Mesenchymal stem cell (in vitro differentiated cells and primary cell): ENCODE measurements around the gene XKRX.

Source experiments
- DNase-seq: peaks from one replicate; pipeline ENCODE4 v3.0.0-alpha.2; 2013
- H2AFZ ChIP-seq: one replicate; pipeline ENCODE4 v1.6.1; 2013; ENCODE audit warnings: low read depth, mild to moderate bottlenecking, control low read depth, inconsistent platforms, low read length, moderate library complexity
- H2AK5ac ChIP-seq: 2 replicates; pipeline ENCODE4 v1.6.1; 2013; ENCODE audit warnings: low read length, moderate library complexity, mild to moderate bottlenecking, inconsistent platforms; ENCODE audit not compliant: severe bottlenecking
- H2BK120ac ChIP-seq: one replicate; pipeline ENCODE4 v1.6.1; 2013; ENCODE audit warnings: low read depth, mild to moderate bottlenecking, inconsistent platforms, low read length, moderate library complexity
- H2BK12ac ChIP-seq, 2 experiments: one replicate each; pipeline ENCODE4 v1.6.1; 2013; ENCODE audit warnings: inconsistent platforms in 2 of 2, low read length in 2 of 2, mild to moderate bottlenecking in 2 of 2, moderate library complexity in 2 of 2, control low read depth in 1 of 2
- H2BK15ac ChIP-seq: one replicate; pipeline ENCODE4 v1.6.1; 2013; ENCODE audit warnings: mild to moderate bottlenecking, low read depth, inconsistent platforms; ENCODE audit not compliant: poor library complexity, severe bottlenecking
- H2BK5ac ChIP-seq: 2 replicates; pipeline ENCODE4 v1.6.1; 2013; ENCODE audit warnings: low read depth, mild to moderate bottlenecking, low read length, control low read depth, inconsistent platforms; ENCODE audit not compliant: poor library complexity, severe bottlenecking
- H3K14ac ChIP-seq, 2 experiments: one replicate each; pipeline ENCODE4 v1.6.1; 2013; ENCODE audit warnings: inconsistent platforms in 2 of 2, low read length in 2 of 2, control low read depth in 1 of 2, mild to moderate bottlenecking in 1 of 2, moderate library complexity in 1 of 2
- H3K18ac ChIP-seq, 2 experiments: one replicate each; pipeline ENCODE4 v1.6.1; 2013; ENCODE audit warnings: inconsistent platforms in 2 of 2, low read length in 2 of 2, control low read depth in 1 of 2, low read depth in 1 of 2, mild to moderate bottlenecking in 1 of 2
- H3K23ac ChIP-seq, 2 experiments: one replicate each; pipeline ENCODE4 v1.6.1; 2013; ENCODE audit warnings: inconsistent platforms in 2 of 2, low read length in 2 of 2, mild to moderate bottlenecking in 2 of 2, moderate library complexity in 2 of 2, control low read depth in 1 of 2
- H3K27ac ChIP-seq: 2 replicates; pipeline ENCODE4 v1.5.1; 2013; ENCODE audit warnings: mild to moderate bottlenecking, moderate library complexity, low read length, control low read depth, inconsistent platforms; ENCODE audit not compliant: poor library complexity, severe bottlenecking
- H3K27me3 ChIP-seq, 2 experiments: 2 replicates each; pipeline versions ENCODE4 v1.6.1 to v1.7.0; 2013; ENCODE audit warnings: low read length in 2 of 2, mild to moderate bottlenecking in 2 of 2, moderate library complexity in 2 of 2, control low read depth in 1 of 2, inconsistent platforms in 1 of 2; ENCODE audit not compliant: control insufficient read depth in 1 of 2, insufficient read depth in 1 of 2
- H3K36me3 ChIP-seq, 2 experiments: 2 replicates each; pipeline versions ENCODE4 v1.6.1 to v1.7.0; 2013; ENCODE audit warnings: low read length in 2 of 2, control low read depth in 1 of 2, inconsistent platforms in 1 of 2, low read depth in 1 of 2, mild to moderate bottlenecking in 1 of 2; ENCODE audit not compliant: insufficient read depth in 2 of 2, control insufficient read depth in 1 of 2
- H3K4ac ChIP-seq, 2 experiments: one replicate each; pipeline ENCODE4 v1.6.1; 2013; ENCODE audit warnings: inconsistent platforms in 2 of 2, low read length in 2 of 2, mild to moderate bottlenecking in 2 of 2, moderate library complexity in 2 of 2, control low read depth in 1 of 2, low read depth in 1 of 2
- H3K4me1 ChIP-seq: 2 replicates; pipeline ENCODE4 v1.6.1; 2013; ENCODE audit warnings: low read depth, low read length, control low read depth; ENCODE audit not compliant: control insufficient read depth, insufficient read depth
- H3K4me2 ChIP-seq: 2 replicates; pipeline ENCODE4 v1.6.1; 2013; ENCODE audit warnings: low read length, mild to moderate bottlenecking, inconsistent platforms; ENCODE audit not compliant: poor library complexity, severe bottlenecking
- H3K4me3 ChIP-seq, 2 experiments: 2 replicates each; pipeline versions ENCODE4 v1.5.1 to v1.7.0; 2013; ENCODE audit warnings: low read length in 2 of 2, mild to moderate bottlenecking in 2 of 2, control low read depth in 1 of 2, low read depth in 1 of 2; ENCODE audit not compliant: insufficient read depth in 1 of 2
- H3K79me1 ChIP-seq: replicated peaks from 2 replicates; pipeline ENCODE4 v1.6.1; 2013; ENCODE audit warnings: mild to moderate bottlenecking, control low read depth, low read length, inconsistent platforms; ENCODE audit not compliant: poor library complexity, severe bottlenecking
- H3K9ac ChIP-seq: 2 replicates; pipeline ENCODE4 v1.7.0; 2013; ENCODE audit warnings: mild to moderate bottlenecking, low read length, moderate library complexity
- H3K9me3 ChIP-seq: 2 replicates; pipeline ENCODE4 v1.7.0; 2013; ENCODE audit warnings: mild to moderate bottlenecking, low read length; ENCODE audit not compliant: control insufficient read depth
- H4K8ac ChIP-seq: one replicate; pipeline ENCODE4 v1.6.1; 2013; ENCODE audit warnings: inconsistent platforms, mild to moderate bottlenecking, low read length, moderate library complexity
- H4K91ac ChIP-seq: one replicate; pipeline ENCODE4 v1.6.1; 2013; ENCODE audit warnings: mild to moderate bottlenecking, low read length, inconsistent platforms
- WGBS: methylation state at CpG from one replicate; pipeline ENCODE4 v1.1.7; 2013; ENCODE audit warnings: mixed read lengths; 5-methylcytosine and 5-hydroxymethylcytosine counted together

XKRX gene

GRCh38 chrX:100935767-100936166 lies 7.0 kb upstream of the XKRX start:
- H4K91ac ChIP-seq = no peak overlapping the region
- no peak overlapping the region for H2BK12ac ChIP-seq
- H3K14ac ChIP-seq = no peak overlapping the region
- no peak overlapping the region for H3K27ac ChIP-seq
- peaks cover 14% of the 10 kb centered on the region for H3K9me3 ChIP-seq
- no peak overlapping the region for H2BK5ac ChIP-seq
- no peak overlapping the region for H3K4ac ChIP-seq
- H3K4me2 ChIP-seq = no peak overlapping the region
- no peaks in the 10 kb centered on the region for H3K36me3 ChIP-seq
- H3K4me3 ChIP-seq = no peak overlapping the region
- no peaks in the 10 kb centered on the region for H3K4me1 ChIP-seq
- no peak overlapping the region for H3K23ac ChIP-seq
- H2AK5ac ChIP-seq = no peak overlapping the region
- no peak overlapping the region for H3K9ac ChIP-seq
- H4K8ac ChIP-seq = no peak overlapping the region
- WGBS = 90% methylated on average over 2 of the region's 2 CpGs
- peaks cover 0 to 16% of the 10 kb centered on the region in 2 experiments for H3K27me3 ChIP-seq
- H3K18ac ChIP-seq = no peak overlapping the region
- no peak overlapping the region for H2AFZ ChIP-seq
- no peak for DNase-seq
- no peaks in the 10 kb centered on the region for H3K79me1 ChIP-seq
- no peak overlapping the region for H2BK15ac ChIP-seq
- H2BK120ac ChIP-seq = no peak overlapping the region

- H3K27me3 ChIP-seq = peaks cover 8 to 40% of the 10 kb centered on the region in 2 experiments
- no peak overlapping the region for H4K91ac ChIP-seq
- H3K4me1 ChIP-seq = peaks cover 8% of the 10 kb centered on the region
- H3K4me3 ChIP-seq = no peak overlapping the region
- no peak overlapping the region for H3K14ac ChIP-seq
- no peak overlapping the region for H3K4me2 ChIP-seq
- H2BK15ac ChIP-seq = no peak overlapping the region
- H3K4ac ChIP-seq = no peak overlapping the region
- no peak overlapping the region for H2AK5ac ChIP-seq
- no peak overlapping the region for H4K8ac ChIP-seq
- DNase-seq = no peak
- H2BK5ac ChIP-seq = no peak overlapping the region
- no peak overlapping the region for H3K9ac ChIP-seq
- no peak overlapping the region for H3K27ac ChIP-seq
- H3K36me3 ChIP-seq = no peaks in the 10 kb centered on the region
- no peaks in the 10 kb centered on the region for H3K79me1 ChIP-seq
- no peak overlapping the region for H2BK12ac ChIP-seq
- no peak overlapping the region for H2AFZ ChIP-seq
- no peak overlapping the region for H3K23ac ChIP-seq
- no peak overlapping the region for H3K18ac ChIP-seq
- H2BK120ac ChIP-seq = no peak overlapping the region
- 72% methylated on average over 3 of the region's 3 CpGs for WGBS
- H3K9me3 ChIP-seq = peaks cover 14% of the 10 kb centered on the region
Measured at GRCh38 chrX:100931925-100932285, 3.2 kb upstream of the XKRX start.

- no peak overlapping the region for H3K14ac ChIP-seq
- H2BK15ac ChIP-seq = no peak overlapping the region
- DNase-seq = no peak
- no peak overlapping the region for H3K23ac ChIP-seq
- H3K4me1 ChIP-seq = peaks cover 8% of the 10 kb centered on the region
- no peak overlapping the region for H2AK5ac ChIP-seq
- no peak overlapping the region for H4K91ac ChIP-seq
- 76% methylated on average over 4 of the region's 4 CpGs for WGBS
- no peak overlapping the region for H4K8ac ChIP-seq
- H3K27ac ChIP-seq = no peak overlapping the region
- no peak overlapping the region for H3K4me3 ChIP-seq
- no peak overlapping the region for H3K4me2 ChIP-seq
- H3K79me1 ChIP-seq = no peaks in the 10 kb centered on the region
- H3K4ac ChIP-seq = no peak overlapping the region
- peaks cover 8 to 40% of the 10 kb centered on the region in 2 experiments for H3K27me3 ChIP-seq
- H3K9me3 ChIP-seq = peaks cover 14% of the 10 kb centered on the region
- no peak overlapping the region for H3K9ac ChIP-seq
- H2BK120ac ChIP-seq = no peak overlapping the region
- H2AFZ ChIP-seq = no peak overlapping the region
- no peak overlapping the region for H3K18ac ChIP-seq
- H2BK5ac ChIP-seq = no peak overlapping the region
- H2BK12ac ChIP-seq = no peak overlapping the region
- no peaks in the 10 kb centered on the region for H3K36me3 ChIP-seq
Measured at GRCh38 chrX:100931218-100931924, 2.7 kb upstream of the XKRX start.

- no peak overlapping the region for H4K8ac ChIP-seq
- no peak for DNase-seq
- no peak overlapping the region for H2BK5ac ChIP-seq
- no peak overlapping the region for H3K4ac ChIP-seq
- peaks cover 4% of the 10 kb centered on the region for H3K9me3 ChIP-seq
- H2BK15ac ChIP-seq = no peak overlapping the region
- no peak overlapping the region for H3K4me2 ChIP-seq
- no peak overlapping the region for H3K9ac ChIP-seq
- H3K79me1 ChIP-seq = no peaks in the 10 kb centered on the region
- no peak overlapping the region for H3K23ac ChIP-seq
- no peak overlapping the region for H3K14ac ChIP-seq
- peaks cover 8% of the 10 kb centered on the region for H3K4me1 ChIP-seq
- no peak overlapping the region for H3K27ac ChIP-seq
- no peak overlapping the region for H3K4me3 ChIP-seq
- H4K91ac ChIP-seq = no peak overlapping the region
- no peak overlapping the region for H2AK5ac ChIP-seq
- H3K27me3 ChIP-seq = peaks cover 8 to 30% of the 10 kb centered on the region in 2 experiments
- H2AFZ ChIP-seq = no peak overlapping the region
- no peak overlapping the region for H3K18ac ChIP-seq
- WGBS = 67% methylated on average over 1 of the region's 2 CpGs
- H2BK120ac ChIP-seq = no peak overlapping the region
- no peak overlapping the region for H2BK12ac ChIP-seq
- H3K36me3 ChIP-seq = no peaks in the 10 kb centered on the region
Measured at GRCh38 chrX:100926453-100926852, 2.3 kb downstream of the XKRX start.
